NCI-H1105 treated with DMSO at 0.1 percent for 48 hours (cell line): Measurements from ENCODE around the gene RSPH6A.
"Not testable (repeated sequence)": the region's sequence is repeated elsewhere in the genome, so short reads cannot be mapped to it uniquely, and the experiment has no call there.

ENCODE experiments used
- DNase-seq: peaks from one replicate; lab custom pipeline; 2025; lab: John Stamatoyannopoulos, UW

The RSPH6A gene

DNA sequence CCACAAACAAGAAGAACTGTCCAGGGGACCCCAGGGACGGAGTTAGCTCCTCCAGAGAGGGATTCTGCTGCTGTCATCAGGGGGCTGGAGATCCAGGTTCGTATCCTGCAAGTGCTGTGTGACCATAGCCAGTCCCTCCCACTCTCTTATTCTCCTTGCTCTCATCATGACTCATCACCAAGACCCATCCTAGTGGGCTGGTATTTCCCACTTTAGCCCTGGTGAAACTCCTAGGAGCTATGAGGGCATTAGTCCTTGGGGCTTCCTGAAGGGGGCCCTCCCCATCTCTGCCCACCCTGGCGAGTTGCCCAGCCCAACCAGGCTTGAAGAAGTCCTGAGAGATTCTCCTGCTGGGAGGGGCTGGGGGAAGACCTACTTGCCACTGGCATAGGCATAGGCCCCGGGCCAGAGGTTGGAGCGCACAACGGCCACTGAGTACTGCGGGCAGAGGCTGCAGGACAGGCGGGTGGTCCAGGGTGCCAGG lies 15.0 kb downstream of the RSPH6A start:
- no peak for DNase-seq

GRCh38 chr19:45799541-45799940 lies 15.6 kb downstream of the RSPH6A start:
- DNase-seq, result not testable (repeated sequence)

DNA sequence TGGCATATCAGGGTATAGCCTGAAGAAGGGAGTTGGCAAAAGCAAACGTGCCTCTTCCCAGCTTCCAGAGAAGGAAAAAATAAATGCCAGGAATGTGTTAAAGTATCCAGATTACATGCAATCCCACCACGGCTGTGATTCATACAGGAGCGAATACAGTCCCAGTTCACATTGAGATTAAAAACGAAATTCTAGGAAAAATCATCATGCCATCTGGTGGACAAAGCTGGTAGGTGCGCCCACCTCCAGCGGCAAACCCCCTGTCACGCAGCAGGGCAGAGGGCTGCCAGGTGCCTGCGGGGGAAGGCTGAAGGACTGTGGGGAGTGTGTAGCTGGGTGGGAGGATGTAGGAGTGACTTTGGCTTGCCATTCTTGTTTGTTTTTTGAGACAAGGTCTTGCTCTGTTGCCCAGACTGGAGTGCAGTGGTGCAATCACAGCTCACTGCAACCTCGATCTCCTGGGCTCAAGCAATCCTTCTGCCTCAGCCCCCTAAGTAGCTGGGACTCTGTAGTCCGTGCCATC lies 16.1 kb downstream of the RSPH6A start:
- peak; percentile 70 for DNase-seq

DNA sequence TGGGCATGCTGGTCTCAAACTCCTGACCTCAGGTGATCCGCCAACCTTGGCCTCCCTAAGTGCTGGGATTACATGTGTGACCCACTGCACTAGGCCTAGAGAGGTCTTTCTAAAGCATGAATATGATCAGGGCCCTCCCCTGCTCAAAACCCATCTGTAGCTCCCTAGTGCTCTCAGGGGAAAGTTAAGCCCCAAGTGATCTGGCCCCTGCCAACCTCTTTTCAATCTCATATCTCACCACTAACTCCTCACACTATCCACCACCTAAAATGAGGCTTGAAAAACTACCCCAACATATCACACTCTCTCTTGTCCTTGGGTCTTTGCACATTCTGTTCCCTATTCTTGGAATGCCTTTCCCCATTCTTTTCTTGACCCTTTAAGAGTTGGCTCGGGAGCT lies 20.5 kb downstream of the RSPH6A start:
- no peak for DNase-seq

GRCh38 chr19:45793876-45794275 lies 21.2 kb downstream of the RSPH6A start:
- no peak for DNase-seq

DNA sequence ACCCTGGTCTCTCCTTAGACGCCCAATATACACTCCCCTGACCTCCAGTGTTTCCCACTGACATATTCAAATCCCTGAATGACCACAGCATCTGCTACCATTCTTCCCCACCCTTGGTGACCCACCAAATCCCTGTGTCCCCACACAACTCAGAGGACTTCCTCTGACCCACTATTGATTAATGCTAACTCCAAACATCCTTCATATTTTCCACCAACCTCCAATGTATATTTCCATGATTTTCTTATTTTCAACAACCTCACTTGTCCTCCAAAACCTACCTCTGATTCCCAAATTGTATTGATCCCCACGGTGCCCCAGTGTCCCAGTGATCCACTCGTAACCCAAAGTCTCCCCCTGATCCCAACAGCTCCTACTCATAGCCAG lies 21.9 kb downstream of the RSPH6A start:
- DNase-seq, result no peak

DNA sequence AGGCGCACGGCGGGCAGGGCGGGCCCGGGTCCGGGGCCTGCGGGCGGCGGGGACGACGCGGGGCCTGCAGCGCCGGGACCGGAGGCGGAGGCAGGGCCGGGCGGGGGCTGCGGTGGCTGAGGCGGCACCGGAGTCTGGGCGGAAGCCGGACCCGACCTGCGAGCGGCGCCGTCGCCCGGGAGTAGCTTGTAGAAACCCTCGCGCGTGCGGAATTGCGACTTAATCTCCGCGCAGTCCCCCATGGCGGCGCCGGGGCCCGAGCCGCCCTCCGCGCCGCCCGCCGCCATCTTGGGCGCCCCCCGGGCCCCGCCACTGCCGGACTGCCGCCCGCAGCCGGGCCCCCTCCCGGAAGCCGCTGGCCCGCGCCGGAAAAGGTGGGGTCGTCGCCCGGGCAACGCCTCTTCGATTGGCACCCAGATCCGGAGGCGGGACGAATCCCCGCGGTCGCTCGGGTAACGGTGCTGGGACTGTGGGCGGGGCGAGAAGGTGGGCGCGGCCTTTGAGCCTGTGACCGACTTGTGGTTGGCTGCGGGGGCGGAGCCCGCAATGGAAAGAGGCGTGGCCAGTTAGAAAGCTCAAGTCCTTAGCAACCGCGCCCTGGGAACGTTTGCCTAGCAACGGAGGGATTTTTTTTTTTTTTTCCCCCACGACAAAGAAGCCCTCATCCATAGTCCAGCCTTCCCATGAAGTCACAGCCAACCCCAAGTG lies 22.5 kb downstream of the RSPH6A start, which contains the start of gene DMWD:
Gene DMWD (minus strand): TSS at position 376 of the 708 bp plus-strand sequence. CDS start 89 bp downstream, at position 287.
- peak; percentile 98 for DNase-seq

- DNase-seq, result no peak
These were observed 23.2 kb downstream of the RSPH6A start for GRCh38 chr19:45791744-45792469.

DNA sequence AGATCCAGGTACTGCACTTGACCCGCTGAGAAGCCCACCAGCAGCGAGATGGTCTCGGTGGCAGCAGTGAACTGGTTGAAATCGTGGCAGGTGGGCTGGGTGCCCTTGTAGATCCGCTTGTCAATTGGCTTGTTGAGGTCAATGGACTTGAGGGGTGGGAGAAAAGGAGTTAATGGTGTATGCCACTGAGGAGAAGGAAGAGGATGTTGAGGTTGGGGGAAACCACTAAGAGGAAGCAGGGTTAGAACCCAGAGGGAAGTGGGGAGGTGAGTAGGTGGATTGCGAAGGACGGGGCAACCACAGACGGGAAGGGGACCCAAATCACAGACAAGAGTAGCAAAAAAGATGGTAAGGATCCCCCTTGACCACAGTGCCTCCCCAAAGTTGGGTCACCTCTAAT lies 24.2 kb downstream of the RSPH6A start:
- no peak for DNase-seq

- no peak for DNase-seq
These were observed 25.9 kb downstream of the RSPH6A start for GRCh38 chr19:45789035-45789786.

DNA sequence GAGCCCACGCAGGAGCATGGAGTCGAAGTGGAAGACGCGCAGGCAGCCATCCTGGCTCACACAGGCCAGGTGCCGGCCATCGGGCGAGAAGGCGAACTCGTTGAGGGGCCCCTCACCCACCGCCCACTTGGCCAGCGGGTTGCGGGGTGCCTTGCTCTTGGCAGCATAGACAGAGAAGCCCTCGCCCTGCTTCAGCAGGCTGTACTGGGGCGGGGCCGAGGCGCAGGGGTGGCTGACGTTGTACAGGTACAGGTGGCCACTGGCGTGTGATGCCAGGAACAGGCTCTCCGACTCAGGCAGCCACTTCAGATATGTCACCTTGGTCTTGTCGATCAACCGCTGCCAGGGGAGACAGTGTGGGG lies 28.6 kb downstream of the RSPH6A start:
- no peak for DNase-seq

DNA sequence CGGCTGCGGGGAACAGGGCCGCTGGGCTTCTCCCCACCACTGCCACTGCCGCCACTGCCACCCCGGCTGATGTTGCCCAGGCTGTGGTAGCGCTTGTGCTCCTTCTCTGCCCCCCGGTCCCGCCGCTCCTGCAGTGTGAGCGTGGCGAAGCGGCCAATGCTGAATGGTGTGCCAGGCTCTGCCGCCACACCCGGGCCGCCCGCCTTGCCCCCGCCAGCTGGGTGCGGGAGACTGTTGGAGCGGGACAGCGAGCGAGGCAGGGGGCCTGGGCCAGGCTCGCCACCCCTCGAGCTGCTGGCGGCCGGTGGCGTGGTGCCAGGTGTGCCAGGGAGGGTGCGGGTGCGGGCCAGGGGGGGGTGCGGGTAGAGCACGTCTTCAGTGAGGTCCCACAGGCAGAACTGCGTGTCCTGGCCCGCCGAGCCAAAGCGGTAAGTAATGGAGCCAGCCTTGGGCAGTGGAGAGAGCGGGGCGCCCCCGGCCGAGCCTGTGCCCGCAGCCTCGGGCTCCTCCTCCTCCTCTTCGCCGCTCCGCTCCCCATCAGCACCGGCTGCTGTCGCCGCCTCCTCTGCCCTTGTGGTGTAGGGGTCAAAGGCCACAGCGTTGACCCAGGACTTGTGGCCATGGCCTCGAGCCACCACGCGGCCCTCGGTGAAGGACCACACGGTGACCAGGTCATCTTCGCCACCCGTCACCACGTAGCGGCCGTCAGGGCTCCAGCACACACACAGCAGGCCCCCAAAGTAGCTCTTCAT lies 29.2 kb downstream of the RSPH6A start:
- no peak for DNase-seq

DNA sequence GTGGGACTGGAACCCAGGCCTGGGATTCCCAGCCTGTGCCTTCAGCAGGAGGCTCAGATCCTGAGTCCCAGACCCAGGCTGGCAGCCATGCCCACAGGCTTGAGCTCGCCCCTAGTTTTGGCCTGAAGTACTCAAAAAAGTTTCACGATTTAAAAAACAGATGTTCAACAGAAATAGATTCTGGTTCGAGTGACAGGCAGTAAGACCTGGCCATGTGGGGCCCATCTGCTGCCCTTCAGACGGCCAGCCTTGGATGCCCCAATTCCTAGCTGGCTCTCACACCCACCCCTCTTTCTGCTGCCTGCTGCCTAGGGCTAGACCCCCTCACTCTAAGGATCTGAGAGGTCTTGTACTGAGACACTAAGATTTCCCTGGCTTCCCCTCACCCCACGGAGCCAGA lies 30.0 kb downstream of the RSPH6A start:
- DNase-seq, result no peak

DNA sequence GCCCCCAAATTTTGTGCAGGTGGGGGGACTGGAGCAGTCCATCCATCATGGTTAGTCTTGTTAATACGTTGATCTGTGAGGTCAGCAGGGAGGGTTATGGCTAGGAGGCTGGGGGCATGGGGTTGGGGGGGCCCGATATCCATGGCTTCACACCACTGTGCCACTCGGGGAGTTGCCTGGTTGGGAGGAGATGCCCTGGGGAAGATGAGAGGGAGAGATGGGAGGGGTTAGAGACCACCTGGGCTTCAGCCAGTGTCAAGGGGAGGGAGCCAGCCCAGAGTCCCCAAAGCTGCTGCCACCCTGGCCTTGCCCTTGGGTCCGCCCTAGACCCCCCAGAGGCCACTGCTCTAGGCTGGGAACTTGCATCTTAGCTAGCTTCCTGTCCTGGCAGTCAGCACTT lies 31.0 kb downstream of the RSPH6A start:
- no peak for DNase-seq

GRCh38 chr19:45782820-45783785 lies 32.0 kb downstream of the RSPH6A start:
- DNase-seq, result no peak

- DNase-seq, result no peak
These were observed 32.9 kb downstream of the RSPH6A start, which contains the start of gene DMPK for GRCh38 chr19:45782162-45782691. Gene DMPK, minus strand, starts transcription at chr19:45782490. Its CDS starts 138 bp downstream, at chr19:45782352.

DNA sequence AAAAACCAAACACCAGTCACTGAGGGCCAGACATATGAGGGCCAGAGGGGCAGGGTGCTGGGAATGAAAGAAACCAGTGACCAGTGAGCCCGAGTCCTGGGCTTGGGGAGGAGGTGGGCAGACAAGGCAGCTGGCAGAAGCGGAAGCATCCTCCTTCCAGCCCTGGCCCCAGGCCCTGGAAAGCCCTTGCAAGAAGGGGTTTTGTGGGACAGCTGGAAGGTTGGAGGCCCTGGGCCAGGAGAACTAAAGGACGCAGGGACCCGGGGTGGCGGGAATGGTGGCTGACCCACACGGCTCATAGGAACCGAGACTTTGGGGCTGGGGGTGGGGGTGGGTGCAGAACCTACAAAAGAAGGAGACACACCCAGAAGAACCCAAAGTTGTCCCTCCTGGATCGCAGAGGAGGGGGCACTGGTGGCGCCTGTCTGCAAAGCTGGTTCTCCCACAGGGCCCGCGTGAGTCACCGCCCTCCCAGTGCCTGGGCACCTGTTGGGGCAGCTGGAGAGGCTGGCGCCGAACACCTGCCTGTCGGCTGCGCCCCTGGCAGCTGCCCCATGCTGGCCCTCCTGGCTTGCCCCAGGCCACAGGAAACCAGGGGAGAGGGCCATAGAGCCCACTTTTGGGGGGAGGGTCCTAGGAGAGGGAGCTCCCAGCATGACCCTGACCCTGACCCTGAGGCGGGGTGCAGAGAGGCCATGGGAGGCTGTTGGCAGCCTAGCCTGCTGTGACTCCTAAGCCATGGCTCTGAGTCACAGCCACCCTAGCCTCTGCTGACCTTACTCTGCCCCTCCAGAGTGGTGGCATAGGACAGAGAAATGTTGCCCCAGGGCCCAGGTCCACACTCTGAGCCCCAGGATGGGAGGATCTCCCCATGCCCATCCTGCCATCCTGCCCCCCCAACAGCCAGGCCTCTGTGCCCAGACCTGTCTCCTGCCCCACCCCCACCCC lies 33.6 kb downstream of the RSPH6A start:
- peak; percentile 89 for DNase-seq

DNA sequence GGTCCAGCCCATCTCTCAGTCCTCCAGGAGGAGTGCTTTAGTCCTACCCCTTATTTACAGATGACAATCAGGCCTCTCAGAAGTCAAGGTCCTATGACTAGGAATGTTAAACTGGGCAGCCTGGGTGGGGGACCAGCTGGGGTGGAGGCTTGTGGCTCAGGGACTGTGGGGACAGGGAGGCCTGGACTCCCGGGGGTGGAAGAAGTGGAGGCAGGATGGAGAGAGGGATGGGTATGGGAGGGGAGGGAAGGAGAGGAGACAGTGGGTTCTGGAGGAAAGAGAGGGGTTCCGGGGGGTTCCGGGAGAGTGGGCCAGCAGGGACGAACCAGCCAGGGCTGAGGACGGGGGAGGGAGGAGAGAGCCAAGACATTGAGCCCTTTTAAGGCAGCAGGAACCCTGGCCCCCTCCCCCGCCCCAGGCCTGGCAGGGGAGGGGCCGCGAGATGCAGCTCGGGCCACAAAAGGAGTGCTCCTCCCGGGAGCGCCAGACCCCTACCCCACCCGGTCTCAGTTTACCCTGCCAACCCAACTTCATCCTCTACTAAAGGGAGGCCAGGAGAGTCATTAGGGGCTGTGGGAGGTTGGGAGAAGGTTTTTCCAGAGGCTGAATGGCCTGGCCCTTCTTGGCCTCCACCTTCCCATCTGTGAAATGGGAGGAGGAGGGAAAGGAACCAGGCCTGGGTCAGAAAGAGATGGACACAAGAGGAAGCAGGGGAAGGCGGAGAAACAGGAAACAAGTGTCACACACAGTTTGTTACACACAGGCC lies 34.5 kb downstream of the RSPH6A start:
- peak; percentile 53 for DNase-seq
